PC-3 (cell line): ENCODE results near the gene VSTM2L. TPM values are rescaled to one million over a fixed set of nuclear protein-coding genes. Genes with fewer than 3 reads are reported as not detected.

Source experiments
- ATAC-seq: fragments of 200-7000 bp; cut with Tn5 transposase; 2 replicates; pipeline ENCODE4 v1.9.1; 2020; ENCODE audit warnings: mild to moderate bottlenecking, moderate library complexity
- BruUV-seq: library from RNA; stranded (reverse); fragments of 400-500 nt; replicated peaks from 2 replicates; lab custom pipeline; 2021; lab: Mats Ljungman, UMichigan
- CTCF ChIA-PET: fragments of 300-600 bp; sonication (Branson Sonifier 250); formaldehyde crosslinking; loops from one replicate; lab custom pipeline; 2022; ENCODE audit warnings: antibody characterized with exemption; lab: Charles Lee
- POLR2A ChIA-PET: fragments of 300-600 bp; sonication (Branson Sonifier 250); formaldehyde crosslinking; loops from one replicate; lab custom pipeline; 2022; ENCODE audit warnings: antibody characterized with exemption; ENCODE audit not compliant: unreplicated experiment; lab: Charles Lee
- DNase-seq: peaks from one replicate; pipeline ENCODE4 v3.0.0-alpha.2; 2015
- H2AFZ ChIP-seq: fragments of 300-600 bp; sonication (generic); 2 replicates; pipeline ENCODE4 v1.6.0; 2016; ENCODE audit warnings: antibody characterized with exemption, low read length
- H3F3A ChIP-seq: fragments of 300-600 bp; sonication (generic); one replicate; pipeline ENCODE4 v1.6.0; 2017; ENCODE audit warnings: antibody characterized with exemption, low read length, control low read depth, mild to moderate bottlenecking; ENCODE audit not compliant: unreplicated experiment
- H3K27ac ChIP-seq: fragments of 300-600 bp; sonication (generic); 2 replicates; pipeline ENCODE4 v1.5.1; 2016; ENCODE audit warnings: mild to moderate bottlenecking, low read length
- H3K27me3 ChIP-seq: fragments of 300-600 bp; sonication (generic); 2 replicates; pipeline ENCODE4 v1.6.1; 2016; ENCODE audit warnings: low read length, mixed read lengths
- H3K36me3 ChIP-seq: fragments of 300-600 bp; sonication (generic); 2 replicates; pipeline ENCODE4 v1.6.1; 2016; ENCODE audit warnings: low read depth, mixed run types, low read length, mixed read lengths
- H3K4me1 ChIP-seq: fragments of 300-600 bp; sonication (generic); 2 replicates; pipeline ENCODE4 v1.5.1; 2016; ENCODE audit warnings: low read length; ENCODE audit not compliant: insufficient read depth
- H3K4me2 ChIP-seq: fragments of 300-600 bp; sonication (generic); 2 replicates; pipeline ENCODE4 v1.6.0; 2016; ENCODE audit warnings: low read length
- H3K4me3 ChIP-seq: fragments of 300-600 bp; sonication (generic); 2 replicates; pipeline ENCODE4 v1.5.1; 2016; ENCODE audit warnings: mild to moderate bottlenecking, low read length, mixed read lengths
- H3K79me2 ChIP-seq: fragments of 300-600 bp; sonication (generic); 2 replicates; pipeline ENCODE4 v1.6.1; 2017; ENCODE audit warnings: low read length, mixed read lengths
- H3K9ac ChIP-seq: fragments of 300-600 bp; sonication (generic); 2 replicates; pipeline ENCODE4 v1.6.0; 2016; ENCODE audit warnings: mild to moderate bottlenecking, low read length
- H3K9me2 ChIP-seq: fragments of 300-600 bp; sonication (generic); replicated peaks from 2 replicates; pipeline ENCODE4 v1.6.1; 2016; ENCODE audit warnings: mixed run types, low read length, mixed read lengths
- H3K9me3 ChIP-seq: fragments of 300-600 bp; sonication (generic); 2 replicates; pipeline ENCODE4 v1.6.1; 2016; ENCODE audit warnings: low read length, mixed read lengths
- H4K20me1 ChIP-seq: fragments of 300-600 bp; sonication (generic); 2 replicates; pipeline ENCODE4 v1.6.1; 2016; ENCODE audit warnings: low read length, mixed read lengths
- CTCF ChIP-seq: fragments of 300-600 bp; sonication (generic); conservative IDR thresholded peaks from 2 replicates; pipeline ENCODE4 v1.5.1; 2017; ENCODE audit warnings: antibody characterized with exemption, low read depth, mild to moderate bottlenecking, low read length
- EZH2 ChIP-seq: fragments of 300-600 bp; sonication (generic); IDR thresholded peaks from one replicate; pipeline ENCODE4 v1.6.1; 2017; ENCODE audit warnings: antibody characterized with exemption, mild to moderate bottlenecking, low read length; ENCODE audit not compliant: unreplicated experiment
- EZH2phosphoT487 ChIP-seq: fragments of 300-600 bp; sonication (generic); IDR thresholded peaks from 2 replicates; pipeline ENCODE4 v1.6.1; 2018; ENCODE audit warnings: mild to moderate bottlenecking, antibody characterized with exemption, low read length, borderline replicate concordance
- intact Hi-C: fragments of 100-400 bp; cut with micrococcal nuclease; formaldehyde crosslinking; loops from 2 replicates; pipeline ENCODE4 v1.9.0; 2023
- total RNA-seq: library from RNA; depleted of rRNA; stranded (reverse); fragments of >200 nt; gene quantifications from 2 replicates; pipeline ENCODE4 v1.2.3, GENCODE V29; 2014

Gene VSTM2L
- total RNA-seq, 1 experiment from 2014 or later, result 45.8 TPM

GRCh38 chr20:37888641-37889040 lies 14.3 kb upstream of the VSTM2L start:
- no peak overlapping the region for H3K27ac ChIP-seq
- H3K79me2 ChIP-seq, result no peaks in the 10 kb centered on the region
- ChIA-PET POLR2A (no interaction called here), CTCF (no interaction called here)
- DNase-seq, result no peak
- H2AFZ ChIP-seq, result no peak overlapping the region
- no peak for ATAC-seq
- no peaks in the 10 kb centered on the region for H3K9me2 ChIP-seq
- no peaks in the 10 kb centered on the region for H3F3A ChIP-seq
- H4K20me1 ChIP-seq, result no peaks in the 10 kb centered on the region
- no peak overlapping the region for H3K4me2 ChIP-seq
- TF ChIP-seq EZH2phosphoT487, result no peak
- TF ChIP-seq EZH2, result no peak
- no peak for TF ChIP-seq CTCF
- H3K27me3 ChIP-seq, result no peaks in the 10 kb centered on the region
- BruUV-seq, result no TSS peak
- H3K4me3 ChIP-seq, result no peak overlapping the region
- H3K4me1 ChIP-seq, result no peaks in the 10 kb centered on the region
- H3K9me3 ChIP-seq, result no peaks in the 10 kb centered on the region
- no peak overlapping the region for H3K9ac ChIP-seq
- intact Hi-C loops, result no loop called here
- no peaks in the 10 kb centered on the region for H3K36me3 ChIP-seq

GRCh38 chr20:37890108-37890507 lies 12.8 kb upstream of the VSTM2L start:
- Histone ChIP-seq H3K9ac (no peak overlapping the region), H3K27ac (no peak overlapping the region), H4K20me1 (no peaks in the 10 kb centered on the region), H3K9me2 (no peaks in the 10 kb centered on the region), H3K4me1 (no peaks in the 10 kb centered on the region), H3K36me3 (no peaks in the 10 kb centered on the region), H2AFZ (no peak overlapping the region), H3F3A (no peaks in the 10 kb centered on the region), H3K4me3 (no peak overlapping the region), H3K4me2 (no peak overlapping the region), H3K9me3 (no peaks in the 10 kb centered on the region), H3K27me3 (no peaks in the 10 kb centered on the region), H3K79me2 (no peaks in the 10 kb centered on the region)
- POLR2A ChIA-PET, result no interaction called here
- no TSS peak for BruUV-seq
- DNase-seq, result no peak
- TF ChIP-seq CTCF (no peak), EZH2phosphoT487 (no peak), EZH2 (no peak)
- no peak for ATAC-seq
- CTCF ChIA-PET, result no interaction called here
- intact Hi-C loops, result no loop called here

GRCh38 chr20:37890643-37891042 lies 12.3 kb upstream of the VSTM2L start:
- H3F3A ChIP-seq, result no peaks in the 10 kb centered on the region
- DNase-seq (no peak), ATAC-seq (no peak)
- no peaks in the 10 kb centered on the region for H3K36me3 ChIP-seq
- no peak overlapping the region for H3K4me3 ChIP-seq
- no peaks in the 10 kb centered on the region for H3K79me2 ChIP-seq
- H3K27me3 ChIP-seq, result no peaks in the 10 kb centered on the region
- H2AFZ ChIP-seq, result no peak overlapping the region
- ChIA-PET CTCF (no interaction called here), POLR2A (no interaction called here)
- no peaks in the 10 kb centered on the region for H3K9me3 ChIP-seq
- H3K4me1 ChIP-seq, result no peaks in the 10 kb centered on the region
- H3K27ac ChIP-seq, result no peak overlapping the region
- no TSS peak for BruUV-seq
- intact Hi-C loops, result no loop called here
- H3K4me2 ChIP-seq, result no peak overlapping the region
- H3K9me2 ChIP-seq, result no peaks in the 10 kb centered on the region
- TF ChIP-seq EZH2phosphoT487, result no peak
- no peak for TF ChIP-seq EZH2
- no peaks in the 10 kb centered on the region for H4K20me1 ChIP-seq
- no peak overlapping the region for H3K9ac ChIP-seq
